ENCODE data around the gene AGTPBP1.

AGTPBP1 gene

DNA sequence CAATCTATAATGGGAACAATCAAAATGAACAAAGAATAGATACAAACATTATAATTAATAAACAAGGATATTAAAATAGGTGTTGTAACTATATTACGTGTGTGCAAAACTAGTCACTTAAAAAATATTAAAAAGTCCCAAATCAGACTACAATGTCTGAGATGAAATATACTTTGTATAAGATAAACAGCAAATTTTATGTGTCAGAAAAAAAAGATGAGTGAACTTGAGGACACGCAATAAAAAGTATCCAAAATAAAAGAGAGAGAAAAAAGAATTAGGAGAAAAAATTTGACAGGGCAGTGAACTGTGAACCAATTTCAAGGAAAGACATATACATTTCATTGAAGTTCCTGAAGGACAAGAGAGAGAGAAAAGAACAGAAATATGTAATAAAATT lies 37.0 kb downstream of the AGTPBP1 start:
- Histone ChIP-seq H3K27ac (no peak overlapping the region), H3K27me3 (replicated peaks) (no peaks in the 10 kb centered on the region), H3K36me3 (replicated peaks) (no peaks in the 10 kb centered on the region), H3K4me3 (ENCODE audit: low read depth, low read length) (no peak overlapping the region)
- DNase-seq = no peak
- in situ Hi-C loops (cut with HindIII; ENCODE audit: low pct_ligation_motif_present, low sequenced_read_pairs) = no loop called here
- TF ChIP-seq, protein P1, sequence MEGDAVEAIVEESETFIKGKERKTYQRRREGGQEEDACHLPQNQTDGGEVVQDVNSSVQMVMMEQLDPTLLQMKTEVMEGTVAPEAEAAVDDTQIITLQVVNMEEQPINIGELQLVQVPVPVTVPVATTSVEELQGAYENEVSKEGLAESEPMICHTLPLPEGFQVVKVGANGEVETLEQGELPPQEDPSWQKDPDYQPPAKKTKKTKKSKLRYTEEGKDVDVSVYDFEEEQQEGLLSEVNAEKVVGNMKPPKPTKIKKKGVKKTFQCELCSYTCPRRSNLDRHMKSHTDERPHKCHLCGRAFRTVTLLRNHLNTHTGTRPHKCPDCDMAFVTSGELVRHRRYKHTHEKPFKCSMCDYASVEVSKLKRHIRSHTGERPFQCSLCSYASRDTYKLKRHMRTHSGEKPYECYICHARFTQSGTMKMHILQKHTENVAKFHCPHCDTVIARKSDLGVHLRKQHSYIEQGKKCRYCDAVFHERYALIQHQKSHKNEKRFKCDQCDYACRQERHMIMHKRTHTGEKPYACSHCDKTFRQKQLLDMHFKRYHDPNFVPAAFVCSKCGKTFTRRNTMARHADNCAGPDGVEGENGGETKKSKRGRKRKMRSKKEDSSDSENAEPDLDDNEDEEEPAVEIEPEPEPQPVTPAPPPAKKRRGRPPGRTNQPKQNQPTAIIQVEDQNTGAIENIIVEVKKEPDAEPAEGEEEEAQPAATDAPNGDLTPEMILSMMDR (IDR thresholded peaks at IDR 0.05; ENCODE audit: low read depth, low read length, missing control alignments) = no peak

DNA sequence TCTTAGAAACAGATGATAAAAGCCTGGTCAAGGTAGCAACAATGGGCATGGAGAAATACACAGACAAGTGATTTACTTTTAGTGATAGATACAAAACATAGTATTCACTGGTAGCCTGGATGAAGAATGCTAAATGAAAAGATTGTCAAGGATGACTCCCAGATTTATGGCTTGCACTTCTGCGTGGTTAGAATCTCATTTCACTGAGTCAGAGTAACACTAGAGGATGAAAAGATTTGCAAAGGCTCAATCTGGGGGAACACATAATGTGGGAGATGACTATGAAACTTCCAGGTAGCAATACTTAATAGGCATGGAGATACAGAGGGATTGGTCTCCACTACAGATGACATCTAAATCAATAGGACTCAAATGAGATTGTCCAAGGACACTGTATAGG lies 38.4 kb downstream of the AGTPBP1 start:
- TF ChIP-seq, protein P1 (IDR thresholded peaks at IDR 0.05; ENCODE audit: low read depth, low read length, missing control alignments) = no peak
- no peaks in the 10 kb centered on the region for H3K27me3 ChIP-seq (replicated peaks)
- no peaks in the 10 kb centered on the region for H3K36me3 ChIP-seq (replicated peaks)
- in situ Hi-C loops (cut with HindIII; ENCODE audit: low pct_ligation_motif_present, low sequenced_read_pairs) = no loop called here
- DNase-seq = no peak
- H3K4me3 ChIP-seq (ENCODE audit: low read depth, low read length) = no peak overlapping the region
- H3K27ac ChIP-seq = no peak overlapping the region

DNA sequence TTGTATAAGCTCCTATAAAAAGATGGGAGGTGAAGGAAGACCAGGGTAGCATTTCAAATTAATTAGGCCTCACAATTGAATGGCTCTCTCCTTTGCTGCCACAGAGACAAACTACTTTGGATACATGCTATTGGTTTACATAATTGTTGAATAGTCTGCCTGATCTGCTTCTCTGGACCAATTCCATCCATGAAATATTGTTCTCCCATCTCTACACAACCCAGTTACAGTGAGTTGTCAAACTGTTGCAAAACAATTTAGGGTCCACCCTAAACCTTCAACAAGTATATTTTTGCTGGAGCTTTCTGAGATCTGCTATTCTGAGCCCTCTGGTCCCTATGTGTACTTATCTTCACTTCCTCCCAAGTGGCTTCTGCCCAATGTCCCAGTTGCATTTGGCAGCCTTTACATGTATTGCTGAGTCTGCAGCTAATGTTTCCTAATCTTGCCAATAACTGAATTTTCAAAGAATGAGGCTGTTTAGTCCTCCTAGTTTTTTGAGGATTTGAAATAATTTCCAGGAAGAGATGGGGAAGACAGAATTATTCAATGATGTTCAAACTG lies 38.9 kb downstream of the AGTPBP1 start:
- Histone ChIP-seq H3K36me3 (replicated peaks) (no peaks in the 10 kb centered on the region), H3K27me3 (replicated peaks) (no peaks in the 10 kb centered on the region), H3K27ac (no peak overlapping the region), H3K4me3 (ENCODE audit: low read depth, low read length) (no peak overlapping the region)
- no peak for DNase-seq
- in situ Hi-C loops (cut with HindIII; ENCODE audit: low pct_ligation_motif_present, low sequenced_read_pairs) = no loop called here
- TF ChIP-seq, protein P1 (IDR thresholded peaks at IDR 0.05; ENCODE audit: low read depth, low read length, missing control alignments) = no peak

DNA sequence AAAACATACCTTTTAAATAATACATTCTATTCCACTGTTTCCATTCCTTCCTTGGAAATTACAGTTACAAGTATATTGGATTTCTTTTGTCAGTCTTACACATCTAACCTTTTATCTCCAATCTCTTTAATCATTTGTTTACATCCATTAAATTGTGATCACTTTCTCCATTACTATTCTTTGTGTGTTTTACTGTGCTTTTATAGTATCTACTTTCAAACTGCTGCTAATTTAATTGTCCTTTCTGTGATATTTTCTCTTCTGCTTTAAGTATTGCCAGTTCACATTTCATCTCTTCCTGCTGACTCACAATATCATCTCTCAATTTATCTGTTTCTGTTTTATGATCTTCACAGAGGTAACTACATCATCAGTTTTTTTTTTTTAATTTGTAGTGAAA lies 39.6 kb downstream of the AGTPBP1 start:
- TF ChIP-seq, protein P1 (IDR thresholded peaks at IDR 0.05; ENCODE audit: low read depth, low read length, missing control alignments) = no peak
- Histone ChIP-seq H3K27ac (no peak overlapping the region), H3K27me3 (replicated peaks) (no peaks in the 10 kb centered on the region), H3K4me3 (ENCODE audit: low read depth, low read length) (no peak overlapping the region), H3K36me3 (replicated peaks) (no peaks in the 10 kb centered on the region)
- in situ Hi-C loops (cut with HindIII; ENCODE audit: low pct_ligation_motif_present, low sequenced_read_pairs) = no loop called here
- DNase-seq = no peak

DNA sequence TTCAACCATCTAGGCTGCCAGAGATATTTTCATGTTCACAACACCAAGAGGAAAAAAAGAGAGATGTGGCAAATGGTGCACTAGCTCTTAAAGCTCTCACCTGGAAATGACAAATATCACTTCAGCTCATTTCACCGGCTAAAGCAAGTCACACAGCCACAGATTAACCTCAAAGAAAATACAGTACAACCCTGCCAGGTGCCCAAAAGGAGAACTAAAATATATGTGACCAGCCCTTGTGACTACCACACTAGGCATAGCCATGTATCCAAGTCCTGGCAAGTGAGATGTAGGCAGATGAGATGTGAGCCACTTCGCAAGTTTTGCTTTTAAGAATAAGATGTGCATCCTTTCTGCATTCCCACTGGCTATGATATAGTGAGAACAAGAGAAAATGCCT lies 41.4 kb downstream of the AGTPBP1 start:
- in situ Hi-C loops (cut with HindIII; ENCODE audit: low pct_ligation_motif_present, low sequenced_read_pairs) = no loop called here
- Histone ChIP-seq H3K27ac (no peak overlapping the region), H3K27me3 (replicated peaks) (no peaks in the 10 kb centered on the region), H3K4me3 (ENCODE audit: low read depth, low read length) (no peak overlapping the region), H3K36me3 (replicated peaks) (no peaks in the 10 kb centered on the region)
- TF ChIP-seq, protein P1 (IDR thresholded peaks at IDR 0.05; ENCODE audit: low read depth, low read length, missing control alignments) = no peak
- DNase-seq = no peak

DNA sequence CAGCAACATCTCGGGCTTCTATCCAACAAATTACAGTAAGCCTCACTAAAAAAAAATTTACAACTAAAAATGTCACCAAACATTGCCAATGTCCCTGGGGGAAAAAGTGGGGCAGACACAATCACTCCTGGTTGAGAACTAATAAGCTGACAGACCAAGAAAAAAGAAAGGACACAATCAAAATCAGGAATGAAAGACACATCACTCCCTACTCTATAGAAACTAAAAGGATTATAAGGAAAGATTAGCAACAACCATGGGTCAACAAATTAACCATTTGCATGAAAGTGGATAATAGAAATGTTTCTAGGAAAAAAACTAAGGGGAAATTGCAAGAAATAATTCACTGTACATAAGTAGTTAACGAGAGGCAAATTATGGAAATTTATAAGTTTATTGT lies 53.4 kb downstream of the AGTPBP1 start:
- DNase-seq = no peak
- Histone ChIP-seq H3K4me3 (ENCODE audit: low read depth, low read length) (no peak overlapping the region), H3K27me3 (replicated peaks) (no peaks in the 10 kb centered on the region), H3K36me3 (replicated peaks) (no peaks in the 10 kb centered on the region), H3K27ac (no peak overlapping the region)
- in situ Hi-C loops (cut with HindIII; ENCODE audit: low pct_ligation_motif_present, low sequenced_read_pairs) = no loop called here
- TF ChIP-seq, protein P1 (IDR thresholded peaks at IDR 0.05; ENCODE audit: low read depth, low read length, missing control alignments) = no peak

Data from brain microvascular endothelial cell (primary cell).